Muscle of arm (tissue), 12 donors: Measurements from ENCODE around the gene SHB. TPM values are rescaled to one million over a fixed set of nuclear protein-coding genes. Genes with fewer than 3 reads are reported as not detected.

Experiments used
- DNase-seq: peaks from one replicate; pipeline ENCODE4 v3.0.0-alpha.2; 2013
- polyA plus RNA-seq, 12 donors: library from polyadenylated mRNA; unstranded; fragments of 120-200 nt; gene quantifications; one replicate each; pipeline ENCODE4 v1.2.1, GENCODE V29; 2013; ENCODE audit not compliant: insufficient read length in 12 of 12

SHB gene
- polyA plus RNA-seq, 12 donors = 4.3 to 11.0 (median 6.3) TPM; not detected in 1

- no peak for DNase-seq
Measured at GRCh38 chr9:38009990-38010389, 59.0 kb downstream of the SHB start.

- DNase-seq = no peak
Measured at GRCh38 chr9:38009035-38009501, 60.0 kb downstream of the SHB start.

DNA sequence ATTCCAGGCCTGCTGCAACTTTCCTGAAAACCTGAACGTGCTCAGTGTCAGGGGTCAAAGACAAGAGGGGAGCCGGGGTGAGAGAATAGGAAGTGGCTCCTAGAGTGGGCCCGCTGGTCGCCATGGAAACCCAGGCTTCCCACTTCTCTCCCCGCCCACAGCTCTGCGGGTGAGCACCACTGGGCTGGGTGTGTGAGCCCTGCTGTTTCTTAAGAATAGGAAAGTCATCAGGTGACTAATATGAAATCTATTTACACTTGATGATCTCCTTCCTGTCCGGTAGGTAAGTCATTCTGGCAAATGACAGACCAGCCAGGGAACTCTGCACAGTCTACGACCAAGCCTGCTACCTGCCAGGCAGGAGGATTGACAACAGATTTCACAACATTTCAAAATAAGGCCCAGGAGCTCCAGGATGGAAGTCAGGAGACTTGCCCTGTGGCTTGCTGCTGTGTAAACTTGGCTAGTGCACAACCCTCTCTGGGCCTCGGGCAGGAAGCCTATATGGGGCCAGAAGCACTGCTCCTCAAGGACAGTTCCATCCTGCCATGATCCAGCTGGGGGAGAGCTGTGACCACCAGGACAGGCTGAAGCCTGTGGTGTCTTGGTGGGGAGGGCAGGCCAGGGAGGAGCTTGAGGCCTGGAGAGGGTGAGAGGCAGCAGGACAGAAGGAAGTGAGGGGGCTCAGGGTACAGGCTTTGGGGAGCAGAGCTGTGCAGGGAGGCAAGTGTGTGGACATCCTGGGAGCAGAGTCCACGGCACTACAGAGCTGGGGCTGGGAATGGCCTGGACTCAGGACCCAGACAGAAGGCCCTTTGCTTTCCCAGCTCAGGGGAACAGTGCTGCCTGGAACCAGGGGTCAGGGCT is 60.6 kb downstream of the SHB start:
- no peak for DNase-seq

DNA sequence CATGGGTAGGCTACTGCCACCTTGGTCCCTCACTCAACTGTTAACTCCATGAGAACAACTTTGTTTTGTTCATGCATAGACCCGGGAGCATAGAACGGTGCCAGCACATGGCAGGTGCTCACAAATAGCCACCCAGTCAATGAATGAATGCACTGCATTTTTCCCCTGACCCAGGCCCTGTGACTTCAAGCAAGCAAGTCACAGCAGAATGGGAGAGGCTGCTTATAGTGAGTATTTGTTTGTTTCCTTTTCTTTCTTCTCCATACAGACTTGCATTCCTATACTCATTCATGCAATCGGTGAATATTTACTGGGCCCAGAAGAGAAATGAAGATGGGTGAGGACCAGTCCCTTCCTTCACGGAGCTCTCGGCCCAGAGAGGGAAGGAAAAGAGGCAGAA is 62.0 kb downstream of the SHB start:
- no peak for DNase-seq

DNA sequence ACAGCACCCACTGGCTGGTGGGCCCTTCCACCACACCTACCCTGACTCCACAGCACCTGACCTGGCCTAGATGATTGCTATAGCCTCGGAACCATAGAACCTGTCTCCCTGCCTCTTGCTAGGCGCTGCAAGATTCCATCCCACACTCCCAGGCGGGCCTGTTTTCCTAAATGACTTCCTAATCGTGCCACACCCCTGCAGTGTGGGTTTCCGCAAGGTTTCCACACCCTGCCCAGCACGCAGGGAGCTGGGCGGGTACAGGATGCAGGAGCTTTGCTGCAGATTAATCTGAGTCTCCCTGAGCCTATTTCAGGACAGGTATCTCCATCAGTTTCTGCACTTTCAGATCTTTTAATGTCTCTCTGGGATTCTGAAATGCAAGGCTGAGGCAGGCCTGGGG is 62.9 kb downstream of the SHB start:
- DNase-seq = no peak

DNA sequence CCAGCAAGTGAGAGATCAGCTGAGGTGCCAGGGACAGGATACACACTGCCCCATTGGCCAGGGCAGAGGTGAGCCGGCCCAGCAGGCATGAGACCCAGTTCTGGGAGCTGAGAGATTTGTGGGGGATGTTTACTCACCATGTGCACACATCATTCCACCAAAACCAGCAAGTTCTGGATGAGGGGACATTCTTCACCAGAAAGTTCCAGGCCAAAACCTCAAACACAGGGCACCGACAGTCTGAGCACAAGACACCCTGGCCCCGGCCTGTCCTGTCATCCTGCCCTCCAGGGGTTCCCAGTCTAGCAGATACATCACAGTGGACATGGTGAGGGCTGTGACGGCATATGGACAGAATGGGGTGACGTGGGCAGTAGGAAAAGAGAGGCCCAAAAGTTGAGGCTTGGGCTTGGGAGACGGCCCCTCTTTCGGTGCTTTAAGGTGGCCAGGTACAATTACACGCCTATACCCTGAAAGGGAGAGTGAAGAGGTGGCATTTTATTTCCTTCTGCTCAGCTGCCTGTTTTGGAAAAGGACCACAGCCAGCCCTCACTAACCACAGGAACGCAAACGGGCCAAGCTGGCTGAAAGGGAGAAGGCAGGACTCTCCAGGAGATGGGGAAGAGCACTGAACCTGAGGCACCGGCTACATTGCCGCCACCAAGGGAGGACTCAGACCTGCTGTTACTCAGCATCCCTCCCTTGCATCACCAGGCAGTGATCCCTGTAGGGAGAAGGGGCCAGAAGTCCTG is 64.0 kb downstream of the SHB start:
- DNase-seq = no peak

- DNase-seq = no peak
Measured at GRCh38 chr9:38003946-38004808, 64.8 kb downstream of the SHB start.

GRCh38 chr9:38003230-38003629 is 65.8 kb downstream of the SHB start:
- DNase-seq = no peak

DNA sequence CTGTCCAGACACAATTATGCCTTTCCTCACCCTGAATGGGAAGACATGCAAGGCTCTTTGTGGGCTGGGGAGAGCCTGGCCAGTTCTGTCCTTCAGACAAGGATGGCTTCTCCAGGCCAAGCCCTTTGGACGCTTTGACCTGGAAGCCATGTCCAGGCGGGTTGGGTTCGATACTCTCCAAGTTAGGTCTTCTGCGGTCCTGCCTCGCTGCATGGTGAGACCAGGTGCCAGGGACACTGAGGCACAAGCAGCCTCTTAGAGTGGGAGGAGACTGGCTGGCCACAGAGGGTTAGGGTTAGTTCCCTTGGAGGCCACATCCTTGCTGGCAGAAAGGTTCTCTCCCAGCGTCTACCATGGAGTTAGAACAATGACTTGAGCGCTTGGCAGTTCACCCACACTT is 67.6 kb downstream of the SHB start:
- no peak for DNase-seq

DNA sequence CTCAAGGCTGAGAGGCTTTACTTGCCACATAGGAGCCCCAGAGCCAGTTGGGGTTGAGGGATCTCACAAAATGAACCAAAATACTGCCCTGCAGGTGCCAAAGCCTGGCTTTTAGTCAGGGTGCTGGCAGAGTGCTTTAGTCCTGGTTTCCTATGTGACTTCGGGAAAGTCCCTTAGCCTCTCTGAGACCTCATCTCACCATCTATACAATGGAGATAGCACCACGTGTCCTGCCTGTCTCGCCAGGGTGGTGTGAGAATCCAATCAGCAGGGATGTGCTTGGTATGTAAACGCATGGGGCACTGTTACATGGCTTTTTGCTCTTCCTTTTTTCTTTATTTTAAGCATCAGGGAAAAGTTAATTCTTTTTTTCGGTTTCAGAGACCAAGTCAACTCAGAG is 68.3 kb downstream of the SHB start:
- DNase-seq = no peak

DNA sequence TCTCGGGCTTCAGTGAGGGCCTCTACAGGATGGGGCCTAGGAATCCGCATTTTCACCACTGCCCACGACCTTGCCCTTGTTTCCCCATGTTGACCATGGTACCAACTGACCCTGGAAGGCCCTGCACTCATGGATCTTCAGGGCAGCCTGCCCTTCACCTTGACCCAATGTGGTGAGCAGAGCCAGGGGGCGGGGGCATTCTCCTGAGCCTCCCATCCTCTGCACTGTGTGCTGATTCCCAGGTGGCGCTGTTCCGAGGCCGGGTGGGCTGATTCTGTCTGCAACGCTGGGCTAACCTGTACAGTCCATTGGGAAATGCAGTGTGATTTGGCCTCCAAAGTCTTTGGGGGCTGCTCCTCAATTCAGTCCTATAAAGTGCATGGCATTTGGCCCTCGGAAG is 68.7 kb downstream of the SHB start:
- DNase-seq = no peak

GRCh38 chr9:37999588-38000189 is 69.3 kb downstream of the SHB start:
- DNase-seq = no peak

- DNase-seq = no peak
Measured at GRCh38 chr9:37998881-37999587, 70.0 kb downstream of the SHB start.

GRCh38 chr9:37997636-37998374 is 71.2 kb downstream of the SHB start:
- DNase-seq = no peak

DNA sequence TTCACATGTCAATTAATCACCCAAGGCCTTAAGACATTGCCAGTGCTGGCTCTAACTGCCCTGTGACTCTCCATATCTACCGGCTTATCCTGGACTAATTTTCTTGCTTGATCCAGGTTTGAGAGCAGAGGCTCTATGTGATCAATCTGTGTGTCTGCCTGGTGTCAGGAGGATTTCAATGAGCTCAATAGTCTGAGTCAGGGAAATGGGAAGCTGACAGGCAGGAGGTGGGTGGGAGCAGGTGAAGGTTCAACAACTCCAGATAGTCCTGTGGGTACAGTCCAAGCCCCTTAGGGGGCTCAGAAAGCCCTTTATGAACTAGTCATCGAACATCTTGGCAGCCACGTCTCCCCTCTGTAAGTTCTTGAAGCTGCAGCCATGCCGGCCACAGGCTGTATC is 72.2 kb downstream of the SHB start:
- no peak for DNase-seq

DNA sequence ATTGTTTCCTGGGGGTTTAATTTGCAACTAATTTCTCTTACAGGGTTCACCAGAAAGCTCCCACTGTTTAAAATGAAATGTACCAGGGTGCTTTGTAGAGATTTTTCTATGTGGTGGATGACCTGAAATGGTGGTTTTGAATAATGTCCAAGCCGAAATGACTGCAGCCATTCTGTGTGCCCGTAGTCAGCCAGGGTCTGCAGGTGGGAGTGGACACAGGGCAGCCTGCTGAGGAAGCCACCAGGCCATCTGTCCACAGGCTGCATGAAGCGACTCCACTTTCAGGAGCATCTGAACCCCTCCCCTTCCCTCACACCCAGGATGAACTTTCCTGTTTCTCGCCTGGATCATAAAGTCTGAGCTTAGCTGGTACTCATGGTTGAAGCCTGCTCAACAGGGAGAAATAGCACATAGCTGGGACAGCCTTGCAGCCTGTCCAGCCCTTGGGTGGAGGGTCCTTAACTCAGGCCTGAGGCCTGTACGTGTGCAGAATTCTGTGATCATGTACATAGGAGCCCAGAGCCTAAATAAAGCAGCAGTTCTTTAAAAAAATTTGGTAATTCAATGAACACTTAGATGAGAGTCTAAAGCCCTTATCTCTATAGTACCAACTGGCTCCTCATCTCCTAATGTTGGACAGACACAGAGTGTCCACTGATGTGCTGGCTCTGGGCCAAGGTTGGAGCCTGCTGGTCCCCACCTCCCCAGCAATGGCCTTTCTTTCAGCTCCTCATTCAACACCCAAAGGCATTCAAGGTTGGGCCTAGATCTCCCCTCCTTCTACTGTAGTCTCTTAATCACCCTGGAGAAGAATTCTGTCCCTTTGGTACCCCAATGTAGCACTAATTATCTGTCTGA is 72.8 kb downstream of the SHB start:
- DNase-seq = no peak

DNA sequence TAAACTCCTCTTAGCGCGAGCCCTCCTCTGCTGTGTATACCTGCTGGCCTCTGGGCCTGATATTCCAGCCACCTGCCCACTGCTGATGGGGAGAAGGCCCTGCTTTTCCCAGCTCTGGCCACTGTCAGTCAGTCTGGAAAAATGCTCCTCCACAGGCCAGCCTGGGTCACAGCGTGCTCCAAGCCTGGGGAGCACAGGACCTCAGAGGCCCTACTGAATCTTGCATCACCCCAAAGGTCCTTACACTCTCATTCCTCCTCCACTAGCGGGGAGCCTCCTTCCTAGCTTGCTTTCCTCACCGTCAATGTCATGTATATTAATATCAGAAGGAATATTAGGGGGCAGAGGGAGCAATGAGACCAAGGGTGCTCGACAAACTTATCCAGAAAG is 73.7 kb downstream of the SHB start:
- no peak for DNase-seq

DNA sequence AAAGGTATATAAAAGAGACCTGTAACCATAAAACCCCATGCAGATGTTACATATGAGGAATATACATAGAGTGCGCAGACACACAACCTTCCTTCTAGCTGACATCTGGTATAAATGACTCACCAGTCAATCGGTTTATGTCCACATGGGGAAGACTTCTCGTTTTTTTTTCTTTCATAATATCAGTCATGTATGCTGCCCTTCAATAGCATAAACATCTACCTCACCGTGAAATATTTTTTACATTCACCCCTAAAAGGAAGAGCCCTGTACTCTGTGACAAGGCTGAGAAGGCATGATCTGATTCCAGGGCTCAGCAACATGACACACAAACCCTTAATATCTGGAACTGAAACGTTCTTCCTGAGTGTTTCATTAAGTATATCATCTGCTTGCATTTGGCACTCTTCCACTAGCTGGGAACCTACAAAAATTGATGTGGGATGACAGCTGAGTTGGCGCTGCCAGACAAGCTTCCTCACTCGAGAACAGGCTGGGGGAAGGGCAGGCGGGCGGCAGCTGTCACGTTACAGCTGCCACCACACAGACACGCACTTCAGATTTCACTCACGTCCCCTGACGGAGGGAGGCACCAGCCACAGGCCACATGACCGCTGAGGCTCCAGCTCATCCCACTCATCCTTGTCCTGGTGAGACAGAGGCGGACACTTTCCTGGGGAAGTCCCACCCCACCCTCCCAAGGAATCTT is 74.2 kb downstream of the SHB start:
- peak; percentile 76 for DNase-seq

DNA sequence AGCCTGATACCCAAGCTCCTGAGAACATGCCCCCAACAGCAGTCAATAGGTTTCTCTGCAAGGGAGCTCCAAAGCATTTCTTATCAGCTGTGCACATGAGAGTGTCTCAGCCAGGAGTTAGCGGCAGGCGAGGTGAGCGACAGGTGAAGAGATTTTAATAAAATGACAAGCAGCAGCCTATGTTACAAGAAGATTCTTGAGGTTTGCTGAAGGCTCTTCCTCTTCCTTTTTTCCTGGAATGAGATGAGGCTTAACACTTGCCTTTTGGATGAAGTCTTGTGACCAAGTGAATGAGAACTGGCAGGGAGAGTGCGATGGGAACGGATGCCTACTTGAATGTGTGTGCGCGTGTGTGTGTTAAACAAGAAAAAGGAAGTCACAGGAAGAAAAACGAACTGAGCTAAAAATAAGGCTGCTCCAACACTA is 76.1 kb downstream of the SHB start:
- no peak for DNase-seq
